Stimulated activated effector memory CD8-positive, alpha-beta T cell treated with anti-CD3 and anti-CD28 coated beads, Interleukin-12 subunit alpha, Interleukin-12 subunit beta, amount 100 ng/mL, for 72 hours (primary cell): ENCODE measurements around the gene ZNF274.
"Not testable (repeated sequence)": the region's sequence is repeated elsewhere in the genome, so short reads cannot be mapped to it uniquely, and the experiment has no call there.

Experiments used
- ATAC-seq: fragments of 150-1000 bp; cut with Tn5 transposase; 2 replicates; pipeline ENCODE4 v1.10.0; 2021
- DNase-seq, 2 donors: peaks; one replicate each; pipeline ENCODE4 v3.0.0; 2021 to 2022; ENCODE audit warnings: low spot score in 2 of 2
- H3K27ac Mint-ChIP-seq: one replicate; pipeline ENCODE4 v1.8.0; 2022; ENCODE audit warnings: mild to moderate bottlenecking, mixed read lengths
- H3K36me3 Mint-ChIP-seq: one replicate; pipeline ENCODE4 v1.8.0; 2022; ENCODE audit warnings: mild to moderate bottlenecking, mixed read lengths
- H3K4me1 Mint-ChIP-seq: one replicate; pipeline ENCODE4 v1.8.0; 2022; ENCODE audit warnings: mixed read lengths
- H3K4me3 Mint-ChIP-seq: one replicate; pipeline ENCODE4 v1.8.0; 2022; ENCODE audit warnings: mild to moderate bottlenecking, mixed read lengths
- H3K9me3 Mint-ChIP-seq: one replicate; pipeline ENCODE4 v1.8.0; 2022; ENCODE audit warnings: mixed read lengths

The ZNF274 gene

DNA sequence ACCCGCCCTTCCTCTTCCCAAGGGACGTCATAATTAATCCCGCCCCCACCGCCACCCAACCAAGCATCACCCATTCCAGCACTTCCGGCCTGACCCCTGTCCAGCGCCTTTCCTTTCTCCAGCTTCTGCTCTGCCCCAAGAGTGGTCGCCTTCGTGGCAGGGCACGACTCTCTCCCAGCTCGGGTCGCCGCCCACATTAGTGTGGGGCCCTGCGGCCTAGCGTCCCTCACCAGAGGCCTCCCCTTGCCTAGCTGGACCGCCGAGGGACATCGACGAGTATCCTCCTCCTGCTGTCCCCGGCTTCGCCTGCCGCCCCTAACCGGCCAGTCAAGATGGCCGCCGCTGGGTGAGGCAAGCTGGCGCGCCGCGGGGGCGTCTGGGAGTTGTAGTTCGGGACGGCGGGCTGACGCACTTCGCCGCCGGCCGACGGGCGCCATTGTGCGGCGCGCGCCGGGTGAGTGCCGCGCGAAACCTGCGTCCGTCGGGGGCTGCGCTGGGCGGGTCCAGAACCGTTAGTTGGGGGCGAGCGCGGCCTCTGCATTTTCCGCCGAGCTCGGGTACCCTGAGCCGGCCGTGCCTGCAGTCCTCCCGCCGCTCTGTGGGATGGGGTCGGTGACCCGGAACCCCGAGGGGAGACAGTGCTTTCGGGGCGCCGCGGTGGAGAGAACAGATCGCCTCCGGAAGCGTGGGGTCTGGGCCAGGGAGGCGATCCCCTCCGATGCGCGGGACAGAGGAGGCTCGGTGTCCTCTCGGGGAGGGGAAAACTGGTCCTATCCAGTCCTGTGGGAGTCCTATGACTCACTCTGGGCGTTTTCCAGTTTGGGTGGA, at the start of gene ZNF274:
Gene ZNF274 (plus strand): TSS at position 73 of the 828 bp plus-strand sequence. CDS start 905 bp downstream, outside the sequence.
- ATAC-seq (peak; percentile 94), DNase-seq (peak; percentile 91 to 94)
- H3K36me3 Mint-ChIP-seq, result peaks cover 65% of the 10 kb centered on the region
- H3K9me3 Mint-ChIP-seq, result peaks cover 16% of the 10 kb centered on the region
- H3K27ac Mint-ChIP-seq, result peak within 1 kb of the TSS; percentile 100
- peaks cover 16% of the 10 kb centered on the region for H3K4me1 Mint-ChIP-seq
- peak within 1 kb of the TSS; percentile 98 for H3K4me3 Mint-ChIP-seq

DNA sequence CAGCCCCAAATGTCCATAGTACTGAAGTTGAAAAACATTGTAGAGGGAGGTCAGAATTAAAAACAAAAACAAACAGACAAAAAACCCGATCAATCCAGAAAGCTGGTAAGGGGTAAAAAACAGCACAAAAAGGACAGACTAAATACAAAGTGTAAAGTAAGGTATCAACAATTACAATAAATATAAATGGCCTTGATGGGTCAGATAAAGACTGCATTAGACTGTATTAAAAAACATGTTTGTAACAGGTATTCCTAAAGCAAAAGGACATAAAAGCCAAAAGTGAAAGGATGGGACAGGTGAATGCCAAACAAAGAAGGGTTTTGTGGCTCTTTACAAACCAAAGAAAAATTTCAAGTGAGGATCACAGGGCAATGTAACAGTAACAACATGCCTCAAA, 48.6 kb upstream of the ZNF274 start:
- peaks cover 99% of the 10 kb centered on the region for H3K36me3 Mint-ChIP-seq

DNA sequence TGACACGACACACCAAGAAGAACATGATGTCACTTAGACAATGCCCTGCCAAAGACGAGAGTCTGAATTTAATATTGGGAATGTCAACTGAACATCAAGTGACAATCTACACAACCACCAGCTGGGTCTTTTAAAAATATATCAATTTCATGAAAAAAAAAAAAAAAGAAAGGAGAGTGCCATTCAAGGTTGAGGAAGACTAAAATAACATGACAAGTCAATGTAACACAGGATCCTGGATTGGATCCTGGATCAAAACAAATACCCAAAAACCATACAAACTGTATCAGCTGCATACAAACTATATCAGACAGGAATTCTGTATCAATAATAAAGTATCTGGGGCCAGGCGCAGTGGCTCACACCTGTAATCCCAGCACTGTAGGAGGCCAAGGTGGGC, 37.0 kb upstream of the ZNF274 start:
- H3K27ac Mint-ChIP-seq, result no peak overlapping the region
- H3K4me1 Mint-ChIP-seq, result peaks cover 11% of the 10 kb centered on the region
- DNase-seq, result no peak
- no peak for ATAC-seq
- H3K36me3 Mint-ChIP-seq, result peaks cover 41% of the 10 kb centered on the region
- no peak overlapping the region for H3K4me3 Mint-ChIP-seq
- peaks cover 17% of the 10 kb centered on the region for H3K9me3 Mint-ChIP-seq

More for the DNA sequence above, 48.6 kb upstream of the ZNF274 start:
- no peak overlapping the region for H3K4me3 Mint-ChIP-seq
- H3K9me3 Mint-ChIP-seq, result peaks cover 26% of the 10 kb centered on the region
- DNase-seq, result no peak
- H3K27ac Mint-ChIP-seq, result no peak overlapping the region
- H3K4me1 Mint-ChIP-seq, result no peaks in the 10 kb centered on the region
- no peak for ATAC-seq

DNA sequence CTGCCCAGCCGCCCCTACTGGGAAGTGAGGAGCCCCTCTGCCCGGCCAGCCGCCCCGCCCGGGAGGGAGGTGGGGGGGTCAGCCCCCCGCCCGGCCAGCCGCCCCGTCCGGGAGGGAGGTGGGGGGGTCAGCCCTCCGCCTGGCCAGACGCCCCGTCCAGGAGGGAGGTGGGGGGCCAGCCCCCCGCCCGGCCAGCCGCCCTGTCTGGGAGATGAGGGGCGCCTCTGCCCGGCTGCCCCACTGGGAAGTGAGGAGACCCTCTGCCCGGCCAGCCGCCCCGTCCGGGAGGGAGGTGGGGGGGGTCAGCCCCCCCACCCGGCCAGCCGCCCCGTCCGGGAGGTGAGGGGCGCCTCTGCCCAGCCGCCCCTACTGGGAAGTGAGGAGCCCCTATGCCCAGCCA, 35.4 kb upstream of the ZNF274 start:
- H3K36me3 Mint-ChIP-seq, result peaks cover 26% of the 10 kb centered on the region
- ATAC-seq, H3K27ac Mint-ChIP-seq, H3K4me3 Mint-ChIP-seq, DNase-seq: not testable (repeated sequence)
- peaks cover 17% of the 10 kb centered on the region for H3K9me3 Mint-ChIP-seq
- H3K4me1 Mint-ChIP-seq, result peaks cover 11% of the 10 kb centered on the region

DNA sequence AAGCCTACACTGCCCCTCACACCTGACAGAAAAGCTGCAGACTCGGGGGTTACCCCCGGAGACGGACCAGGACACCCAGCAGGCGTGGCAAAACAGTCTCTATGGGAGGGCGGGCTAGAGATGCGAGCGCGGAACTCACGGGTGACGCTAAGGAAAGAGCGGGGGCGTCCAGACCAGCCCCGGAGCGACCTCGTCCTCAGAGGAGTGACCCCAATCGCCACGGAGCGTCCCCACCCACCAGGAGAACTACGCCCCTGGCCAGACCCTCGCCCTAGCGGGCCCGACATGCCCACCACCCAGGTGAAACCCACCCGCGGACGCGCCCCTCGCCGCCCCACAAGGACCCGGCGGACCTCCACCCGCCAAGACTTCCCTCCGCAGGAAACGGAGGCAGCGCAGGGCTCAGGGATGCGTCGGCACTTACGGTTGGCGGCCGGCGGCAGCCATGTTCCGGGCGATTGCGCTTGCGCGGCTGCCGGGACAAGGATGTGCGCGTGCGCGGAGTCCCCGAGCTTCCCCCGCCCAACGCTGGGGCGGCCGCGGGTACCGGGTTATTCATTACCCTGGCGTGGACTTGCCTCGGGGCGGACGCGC, 32.4 kb upstream of the ZNF274 start, which contains the start of gene ZNF329:
Gene ZNF329 (minus strand): TSS at position 462 of the 594 bp plus-strand sequence. CDS start 21,286 bp downstream, outside the sequence.
- peaks cover 15% of the 10 kb centered on the region for H3K36me3 Mint-ChIP-seq
- peak within 1 kb of the TSS; percentile 79 for H3K4me3 Mint-ChIP-seq
- peak; percentile 82 for ATAC-seq
- peaks cover 11% of the 10 kb centered on the region for H3K4me1 Mint-ChIP-seq
- peak within 1 kb of the TSS; percentile 81 for H3K27ac Mint-ChIP-seq
- peak; percentile 92 to 98 for DNase-seq
- H3K9me3 Mint-ChIP-seq, result peaks cover 13% of the 10 kb centered on the region

DNA sequence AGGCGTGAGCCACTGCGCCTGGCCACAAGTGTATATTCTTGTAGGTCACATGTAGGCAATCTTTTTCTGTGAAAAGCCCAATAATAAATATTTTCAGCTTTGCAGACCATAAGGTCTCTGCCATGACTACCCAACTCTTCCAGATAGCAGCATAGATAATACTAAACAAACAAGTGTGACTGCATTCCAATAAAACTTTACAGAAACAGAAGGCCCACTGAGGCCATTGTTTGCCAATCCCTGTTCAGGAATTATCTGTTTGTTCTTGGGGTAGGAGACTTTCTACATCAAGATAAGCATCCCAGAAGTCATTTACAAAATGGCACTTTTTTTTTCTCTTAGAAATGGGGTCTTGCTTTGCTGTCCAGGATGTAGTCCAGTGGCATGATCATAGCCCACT, 29.5 kb upstream of the ZNF274 start:
- peaks cover 11% of the 10 kb centered on the region for H3K4me1 Mint-ChIP-seq
- peak overlapping the region; percentile 65 for H3K4me3 Mint-ChIP-seq
- DNase-seq, result no peak
- peaks cover 15% of the 10 kb centered on the region for H3K36me3 Mint-ChIP-seq
- no peak for ATAC-seq
- no peak overlapping the region for H3K27ac Mint-ChIP-seq
- peaks cover 8% of the 10 kb centered on the region for H3K9me3 Mint-ChIP-seq

DNA sequence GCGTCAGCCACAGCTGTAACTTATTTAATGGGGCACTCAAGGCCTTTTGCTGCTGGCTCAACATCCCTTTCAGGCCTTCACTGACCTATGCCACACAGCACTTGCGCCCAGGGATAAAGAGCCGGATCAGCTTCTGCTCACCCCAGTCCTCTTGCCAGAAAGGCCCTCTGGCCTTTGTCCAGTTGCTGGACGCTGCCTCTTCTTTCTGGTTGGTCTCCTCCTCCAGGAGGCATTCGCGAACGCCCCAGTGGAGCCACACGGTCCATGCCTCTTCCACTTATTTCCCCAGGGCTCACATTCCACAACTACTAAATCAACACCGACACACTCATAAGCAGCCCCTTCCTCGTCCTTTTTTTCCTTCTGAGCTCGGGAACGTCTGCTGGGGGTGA, 28.6 kb upstream of the ZNF274 start:
- peaks cover 15% of the 10 kb centered on the region for H3K36me3 Mint-ChIP-seq

DNA sequence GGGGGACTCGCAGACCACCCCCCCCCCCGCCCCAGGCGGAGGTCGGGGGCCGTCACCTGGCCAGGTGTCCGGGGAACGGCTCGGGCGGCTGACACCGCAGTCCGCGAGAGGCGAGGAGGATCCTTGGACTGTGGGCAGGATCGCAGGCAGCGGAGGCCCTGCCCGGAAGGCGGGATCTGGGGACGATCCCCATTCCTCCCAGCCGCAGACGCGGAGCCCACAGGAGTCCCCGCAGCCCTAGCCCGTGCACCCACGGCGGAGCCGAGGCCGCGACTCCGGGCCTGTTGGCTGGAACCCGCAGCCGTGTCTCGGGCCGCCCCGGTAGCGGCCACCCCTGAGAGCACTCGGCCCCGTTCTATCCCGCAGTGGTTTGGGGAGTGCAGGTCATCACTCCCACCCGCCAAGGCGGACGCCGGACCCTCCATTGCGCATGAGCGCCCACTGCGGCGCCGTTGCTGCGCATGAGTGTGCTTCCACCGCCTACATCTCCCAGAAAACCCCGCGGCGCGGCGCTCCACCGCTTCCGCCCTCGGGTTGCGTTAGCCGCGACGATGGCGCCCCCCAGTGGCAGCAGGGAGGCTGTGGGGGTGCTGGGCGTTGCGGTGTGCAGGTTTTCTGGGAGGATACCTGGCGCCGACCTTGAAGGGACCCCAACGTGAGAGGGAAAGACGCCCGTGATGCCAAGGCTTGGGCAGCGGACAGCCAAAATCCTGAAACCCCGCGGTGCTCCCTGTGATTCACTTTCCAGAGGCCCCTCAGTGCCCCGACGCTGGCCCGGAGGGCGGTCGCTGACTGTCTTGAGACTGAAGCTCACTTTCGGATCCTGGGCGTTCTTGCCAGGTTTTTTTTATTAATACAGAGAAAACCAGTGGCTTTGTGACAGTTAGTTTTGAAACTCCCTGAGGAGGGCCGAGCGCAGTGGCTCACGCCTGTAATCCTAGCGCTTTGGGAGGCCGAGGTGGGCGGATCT, 27.9 kb upstream of the ZNF274 start:
- peak overlapping the region; percentile 73 for H3K27ac Mint-ChIP-seq
- peak overlapping the region; percentile 65 for H3K4me3 Mint-ChIP-seq
- ATAC-seq (peak; percentile 89), DNase-seq (peak; percentile 99)
- H3K9me3 Mint-ChIP-seq, result peaks cover 3% of the 10 kb centered on the region
- peaks cover 10% of the 10 kb centered on the region for H3K36me3 Mint-ChIP-seq
- H3K4me1 Mint-ChIP-seq, result peaks cover 3% of the 10 kb centered on the region

More for the DNA sequence above, 28.6 kb upstream of the ZNF274 start:
- H3K4me1 Mint-ChIP-seq, result peaks cover 9% of the 10 kb centered on the region
- H3K27ac Mint-ChIP-seq, result peak overlapping the region; percentile 73
- ATAC-seq (no peak), DNase-seq (peak in 1 of 2 donors; percentile 52)
- H3K4me3 Mint-ChIP-seq, result peak overlapping the region; percentile 65
- H3K9me3 Mint-ChIP-seq, result peaks cover 7% of the 10 kb centered on the region

DNA sequence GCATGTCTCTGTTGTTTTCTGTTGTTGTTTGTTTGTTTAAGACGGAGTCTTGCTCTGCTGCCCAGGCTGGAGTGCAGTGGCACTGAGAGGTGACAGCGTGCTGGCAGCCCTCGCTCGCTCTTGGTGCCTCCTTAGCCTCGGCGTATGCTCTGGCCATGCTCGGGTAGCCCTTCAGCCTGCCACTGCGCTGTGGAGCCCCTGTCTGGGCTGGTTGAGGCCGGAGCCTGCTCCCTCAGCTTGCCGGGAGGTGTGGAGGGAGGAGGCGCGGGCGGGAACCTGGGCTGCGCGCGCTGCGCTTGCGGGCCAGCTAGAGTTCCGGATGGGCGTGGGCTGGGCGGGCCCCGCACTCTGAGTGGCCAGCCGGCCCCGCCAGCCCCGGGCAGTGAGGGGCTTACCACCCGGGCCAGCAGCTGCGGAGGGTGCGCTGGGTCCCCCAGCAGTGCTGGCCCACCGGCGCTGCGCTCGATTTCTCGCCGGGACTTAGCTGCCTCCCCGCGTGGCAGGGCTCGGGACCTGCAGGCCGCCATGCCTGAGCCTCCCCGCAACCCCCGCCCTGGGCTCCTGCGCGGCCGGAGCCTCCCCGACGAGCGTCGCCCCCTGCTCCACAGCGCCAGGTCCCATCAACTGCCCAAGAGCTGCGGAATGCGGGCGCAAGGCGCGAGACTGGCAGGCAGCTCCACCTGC, 25.7 kb upstream of the ZNF274 start:
- ATAC-seq (no peak), DNase-seq (no peak)
- no peak overlapping the region for H3K27ac Mint-ChIP-seq
- no peaks in the 10 kb centered on the region for H3K36me3 Mint-ChIP-seq
- H3K4me1 Mint-ChIP-seq, result no peaks in the 10 kb centered on the region
- H3K4me3 Mint-ChIP-seq, result no peak overlapping the region
- peaks cover 3% of the 10 kb centered on the region for H3K9me3 Mint-ChIP-seq

DNA sequence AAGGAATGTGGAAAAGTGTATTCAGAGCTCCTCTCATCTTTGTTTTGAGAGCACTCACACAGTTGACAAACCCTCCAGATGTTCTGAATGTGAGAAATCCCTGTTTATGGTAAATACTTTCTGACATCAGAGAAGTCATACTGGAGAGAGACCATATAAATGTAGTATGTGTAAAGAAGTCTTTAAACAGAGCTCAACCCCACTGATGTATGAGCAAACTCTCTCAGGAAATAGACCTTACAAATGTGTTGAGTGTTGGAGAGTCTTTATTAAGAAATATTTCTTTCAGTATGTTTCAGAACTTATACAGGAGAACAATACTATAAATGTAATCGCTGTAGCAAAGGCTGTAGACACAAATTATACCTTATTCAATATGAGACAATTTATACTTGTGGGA, 16.6 kb upstream of the ZNF274 start:
- Mint-ChIP-seq H3K4me3 (no peak overlapping the region), H3K4me1 (no peaks in the 10 kb centered on the region), H3K36me3 (no peaks in the 10 kb centered on the region), H3K27ac (no peak overlapping the region), H3K9me3 (peaks cover 33% of the 10 kb centered on the region)
- DNase-seq (no peak), ATAC-seq (no peak)

DNA sequence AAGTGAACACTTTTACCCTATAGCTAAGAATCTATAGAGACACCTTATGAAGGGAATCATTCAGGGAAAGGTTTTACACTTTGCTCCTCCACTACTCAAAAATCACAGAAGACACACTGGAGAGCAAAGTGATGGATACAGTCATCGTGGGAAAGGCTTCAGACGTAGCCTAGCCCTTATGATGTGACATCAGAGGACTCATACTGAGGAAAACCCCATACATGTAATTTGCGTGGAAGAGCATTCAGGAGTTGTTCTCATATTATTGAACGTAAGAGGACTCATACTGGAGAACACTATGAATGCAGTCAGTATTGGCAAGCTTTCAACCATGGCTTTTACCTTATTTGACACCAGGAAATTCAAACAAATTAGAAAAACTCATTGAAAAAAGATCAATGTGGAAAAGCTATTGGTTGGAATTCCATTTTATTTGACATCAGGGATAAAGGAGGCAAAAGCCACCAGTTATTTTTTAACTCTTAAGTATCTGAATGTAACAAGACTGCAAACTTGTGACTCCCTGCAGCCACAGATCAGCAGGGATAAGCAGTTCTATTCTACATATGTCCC, 16.1 kb upstream of the ZNF274 start:
- no peak overlapping the region for H3K4me3 Mint-ChIP-seq
- no peaks in the 10 kb centered on the region for H3K36me3 Mint-ChIP-seq
- DNase-seq (no peak), ATAC-seq (no peak)
- no peak overlapping the region for H3K27ac Mint-ChIP-seq
- H3K9me3 Mint-ChIP-seq, result peaks cover 32% of the 10 kb centered on the region
- H3K4me1 Mint-ChIP-seq, result no peaks in the 10 kb centered on the region

DNA sequence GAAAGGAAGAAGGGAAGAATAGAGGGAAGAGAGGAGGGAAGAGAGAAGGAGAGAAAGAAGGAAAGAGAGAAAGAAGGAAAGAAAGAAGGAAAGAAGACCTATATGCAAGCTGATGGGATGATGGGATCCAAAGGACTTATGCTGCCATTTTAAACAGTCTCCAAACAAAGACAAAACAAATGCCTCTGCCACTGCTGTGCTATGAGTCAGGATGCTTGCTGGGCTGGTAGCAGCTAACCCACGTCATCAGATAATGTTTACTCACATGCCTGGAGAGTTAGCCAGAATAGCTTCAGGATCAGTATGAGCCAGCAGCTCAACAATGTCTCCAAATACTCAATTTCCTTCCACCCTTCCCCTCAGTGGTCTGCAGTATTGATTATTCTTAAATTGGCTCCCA, 12.0 kb upstream of the ZNF274 start:
- no peak for DNase-seq
- Mint-ChIP-seq H3K9me3 (peaks cover 29% of the 10 kb centered on the region), H3K27ac (no peak overlapping the region), H3K4me3 (no peak overlapping the region), H3K36me3 (no peaks in the 10 kb centered on the region), H3K4me1 (no peaks in the 10 kb centered on the region)
- peak; percentile 37 for ATAC-seq

DNA sequence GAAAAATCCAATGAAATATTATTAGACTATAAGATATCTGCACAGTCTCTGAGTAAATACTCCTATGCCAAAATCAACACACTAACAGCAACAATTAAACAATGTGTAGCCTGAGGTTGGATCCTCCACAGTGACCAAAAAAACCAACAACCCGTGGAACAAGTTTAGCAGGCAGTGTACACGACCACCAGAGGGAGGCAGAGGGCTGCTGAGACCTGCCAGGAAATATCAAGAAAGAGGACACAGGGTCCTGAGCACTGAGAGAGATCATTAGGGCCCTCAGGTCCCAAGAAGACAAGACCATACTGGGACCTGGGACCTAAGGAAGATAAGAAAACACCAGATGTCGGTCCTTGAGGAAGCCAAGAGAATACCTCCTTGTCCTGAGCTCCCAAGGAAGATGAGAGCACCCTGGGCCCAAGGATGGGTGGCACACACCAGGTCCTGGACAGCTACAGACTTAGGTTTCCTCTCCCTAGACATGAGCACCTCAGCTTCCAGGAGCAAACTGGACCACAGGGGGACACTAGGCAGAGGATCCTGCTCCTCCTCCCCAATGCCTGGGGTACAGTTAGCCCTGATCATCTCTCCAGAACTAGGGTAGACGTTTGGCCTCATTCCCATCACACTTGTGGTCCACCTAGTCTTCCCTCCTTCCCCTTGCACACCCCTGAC, 822 bp upstream of the ZNF274 start:
- Mint-ChIP-seq H3K4me1 (peaks cover 16% of the 10 kb centered on the region), H3K36me3 (peaks cover 53% of the 10 kb centered on the region), H3K4me3 (peak overlapping the region; percentile 98), H3K27ac (peak overlapping the region; percentile 100), H3K9me3 (peaks cover 20% of the 10 kb centered on the region)
- DNase-seq (peak; percentile 27 to 61), ATAC-seq (no peak)

DNA sequence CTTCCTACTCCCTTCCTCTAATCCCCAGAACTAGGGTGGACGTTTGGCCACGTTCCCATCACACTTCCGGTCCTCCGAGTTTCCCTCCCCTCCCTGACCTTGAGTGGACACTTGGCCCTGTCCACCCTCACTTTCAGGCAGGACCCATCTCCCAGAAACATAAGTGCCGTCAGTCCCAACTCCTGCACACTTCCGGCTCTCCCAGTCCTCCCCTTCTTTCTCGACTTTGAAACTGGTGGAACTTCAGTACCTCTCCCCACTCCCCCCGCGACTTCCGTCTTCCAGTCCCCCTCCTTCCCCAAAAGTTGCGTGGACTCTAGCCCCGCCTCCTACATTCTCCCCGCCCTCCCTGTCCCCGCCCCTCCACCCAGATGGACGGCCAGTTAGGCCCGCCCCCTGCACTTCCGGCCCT, 278 bp upstream of the ZNF274 start:
- peaks cover 20% of the 10 kb centered on the region for H3K9me3 Mint-ChIP-seq
- peak overlapping the region; percentile 98 for H3K4me3 Mint-ChIP-seq
- peaks cover 16% of the 10 kb centered on the region for H3K4me1 Mint-ChIP-seq
- ATAC-seq (peak; percentile 85), DNase-seq (peak in 1 of 2 donors; percentile 1)
- peak overlapping the region; percentile 100 for H3K27ac Mint-ChIP-seq
- peaks cover 59% of the 10 kb centered on the region for H3K36me3 Mint-ChIP-seq
